ENCODE measurements around the gene SMCP.

SMCP gene

DNA sequence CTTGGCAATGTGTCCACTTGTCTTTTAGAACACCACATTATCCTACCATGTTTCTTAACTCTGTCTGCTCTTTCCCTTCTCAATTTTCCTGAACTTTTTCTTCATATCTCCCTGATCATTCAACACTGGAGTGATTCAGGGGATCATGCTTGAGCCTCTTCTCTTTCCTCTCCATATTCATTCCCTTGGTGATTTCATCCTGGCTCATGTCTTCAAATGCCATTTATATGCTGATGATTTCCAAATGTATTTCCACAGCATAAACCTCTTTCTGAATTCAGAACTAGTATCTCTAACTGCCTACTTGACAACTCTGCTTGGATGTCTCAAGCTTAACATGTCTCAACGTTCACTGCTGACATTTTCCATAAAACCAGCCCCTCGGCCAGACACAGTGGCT is 21.8 kb downstream of the SMCP start:
- no peak overlapping the region for H3K9ac ChIP-seq (ENCODE audit: low read length)

GRCh38 chr1:152901631-152902030 is 23.5 kb downstream of the SMCP start:
- Histone ChIP-seq H3K27me3 (ENCODE audit: control insufficient read depth, insufficient read depth, low read length) (peaks cover 2% of the 10 kb centered on the region), H3K4me1 (ENCODE audit: control insufficient read depth, insufficient read depth, low read length) (no peaks in the 10 kb centered on the region)

More for the DNA sequence above, 21.8 kb downstream of the SMCP start:
- H3K27me3 ChIP-seq (ENCODE audit: control insufficient read depth, insufficient read depth, low read length) = peaks cover 2% of the 10 kb centered on the region
- H3K36me3 ChIP-seq (ENCODE audit: control insufficient read depth, insufficient read depth, low read length) = no peaks in the 10 kb centered on the region
- no peak overlapping the region for H3K27ac ChIP-seq (ENCODE audit: low read depth, low read length)
- H3K4me1 ChIP-seq (ENCODE audit: control insufficient read depth, insufficient read depth, low read length) = no peaks in the 10 kb centered on the region
- no peak overlapping the region for H3K4me3 ChIP-seq (ENCODE audit: low read length)

GRCh38 chr1:152902636-152903035 is 24.5 kb downstream of the SMCP start:
- H3K36me3 ChIP-seq (ENCODE audit: control insufficient read depth, insufficient read depth, low read length) = no peaks in the 10 kb centered on the region
- H3K27me3 ChIP-seq (ENCODE audit: control insufficient read depth, insufficient read depth, low read length) = peaks cover 2% of the 10 kb centered on the region
- no peak overlapping the region for H3K9ac ChIP-seq (ENCODE audit: low read length)
- no peaks in the 10 kb centered on the region for H3K4me1 ChIP-seq (ENCODE audit: control insufficient read depth, insufficient read depth, low read length)
- H3K27ac ChIP-seq (ENCODE audit: low read depth, low read length) = no peak overlapping the region
- no peak overlapping the region for H3K4me3 ChIP-seq (ENCODE audit: low read length)

More at GRCh38 chr1:152901631-152902030, 23.5 kb downstream of the SMCP start:
- Histone ChIP-seq H3K36me3 (ENCODE audit: control insufficient read depth, insufficient read depth, low read length) (no peaks in the 10 kb centered on the region), H3K4me3 (ENCODE audit: low read length) (no peak overlapping the region), H3K9ac (ENCODE audit: low read length) (no peak overlapping the region), H3K27ac (ENCODE audit: low read depth, low read length) (no peak overlapping the region)

DNA sequence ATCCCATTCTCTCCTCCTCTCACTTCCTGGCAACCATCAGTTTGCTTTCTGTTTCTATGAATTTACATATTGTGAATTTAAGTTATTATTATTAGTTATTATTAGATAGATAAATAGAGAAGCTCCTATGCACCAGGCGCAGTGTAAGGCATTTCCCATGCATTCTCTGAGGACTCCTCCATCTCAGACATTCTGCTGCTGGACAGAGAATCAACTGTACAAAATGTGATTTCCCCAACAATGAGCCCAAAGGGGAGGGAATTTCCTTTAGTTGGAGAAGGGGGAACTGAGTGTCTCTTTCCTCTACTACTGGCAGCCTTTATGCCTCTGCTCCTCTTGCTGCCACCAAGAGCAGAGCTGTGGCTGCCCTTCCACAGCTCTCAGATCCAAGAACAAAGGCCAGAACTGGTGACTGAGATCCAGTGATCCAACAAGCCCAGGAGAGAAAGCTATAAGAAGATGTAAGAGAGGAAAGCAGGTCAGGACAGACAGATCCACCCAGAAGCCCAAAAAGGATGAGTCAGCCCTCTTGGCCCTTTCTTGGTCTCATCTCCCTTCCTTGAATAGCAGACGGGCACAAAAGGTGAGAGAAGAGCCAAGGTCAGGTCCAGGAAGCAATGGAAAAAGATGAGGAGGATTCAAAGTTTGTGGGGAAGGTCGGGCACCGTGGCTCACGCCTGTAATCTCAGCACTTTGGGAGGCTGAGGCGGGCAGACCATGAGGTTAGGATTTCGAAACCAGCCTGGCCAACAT is 26.7 kb downstream of the SMCP start:
- Histone ChIP-seq H3K27ac (ENCODE audit: low read depth, low read length) (no peak overlapping the region), H3K36me3 (ENCODE audit: control insufficient read depth, insufficient read depth, low read length) (no peaks in the 10 kb centered on the region), H3K9ac (ENCODE audit: low read length) (no peak overlapping the region), H3K4me1 (ENCODE audit: control insufficient read depth, insufficient read depth, low read length) (no peaks in the 10 kb centered on the region), H3K4me3 (ENCODE audit: low read length) (no peak overlapping the region), H3K27me3 (ENCODE audit: control insufficient read depth, insufficient read depth, low read length) (peaks cover 2% of the 10 kb centered on the region)

- no peak overlapping the region for H3K4me3 ChIP-seq (ENCODE audit: low read length)
These were observed 28.0 kb downstream of the SMCP start for GRCh38 chr1:152906023-152906565.

DNA sequence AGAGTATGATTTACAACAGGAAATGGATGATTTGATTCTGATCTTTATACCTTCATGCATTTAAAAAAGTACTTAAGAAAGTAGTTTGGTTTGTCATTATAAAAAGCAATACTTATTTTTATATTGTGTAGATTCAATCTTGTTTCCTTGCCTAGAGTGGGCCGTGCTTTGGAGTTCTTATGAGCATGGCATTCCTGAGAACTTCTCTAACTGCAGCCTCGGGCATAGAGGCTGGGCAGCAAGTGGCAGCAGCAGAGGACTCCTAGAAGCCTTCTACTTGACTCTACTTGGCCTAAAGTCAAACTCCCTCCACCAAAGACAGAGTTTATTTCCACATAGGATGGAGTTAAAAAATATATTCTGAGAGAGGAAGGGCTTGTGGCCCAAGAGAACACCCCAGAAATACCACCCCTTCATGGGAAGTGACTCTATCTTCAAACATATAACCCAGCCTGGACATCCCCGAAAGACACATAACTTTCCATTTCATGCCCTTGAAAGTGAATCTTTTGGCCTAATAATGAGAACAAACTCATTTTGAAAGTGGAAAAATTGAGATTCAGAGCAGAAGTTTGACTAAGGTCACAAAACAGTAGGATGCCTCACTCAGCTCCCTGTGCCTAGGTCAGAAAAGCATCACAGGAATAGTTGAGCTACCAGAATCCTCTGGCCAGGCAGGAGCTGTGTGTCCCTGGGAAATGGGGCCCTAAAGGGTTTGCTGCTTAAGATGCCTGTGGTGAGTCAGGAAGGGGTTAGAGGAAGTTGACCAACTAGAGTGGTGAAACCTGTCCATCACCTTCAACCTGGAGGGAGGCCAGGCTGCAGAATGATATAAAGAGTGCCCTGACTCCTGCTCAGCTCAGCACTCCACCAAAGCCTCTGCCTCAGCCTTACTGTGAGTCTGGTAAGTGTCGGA is 29.8 kb downstream of the SMCP start, which contains the start of gene IVL:
TSS of gene IVL (plus strand) at position 861 of the 916 bp plus-strand sequence. CDS start 1,252 bp downstream, outside the sequence.
- no peak within 1 kb of the TSS for H3K4me3 ChIP-seq (ENCODE audit: low read length)
- H3K4me1 ChIP-seq (ENCODE audit: control insufficient read depth, insufficient read depth, low read length) = no peaks in the 10 kb centered on the region
- no peak within 1 kb of the TSS for H3K9ac ChIP-seq (ENCODE audit: low read length)
- H3K36me3 ChIP-seq (ENCODE audit: control insufficient read depth, insufficient read depth, low read length) = no peaks in the 10 kb centered on the region
- no peaks in the 10 kb centered on the region for H3K27me3 ChIP-seq (ENCODE audit: control insufficient read depth, insufficient read depth, low read length)
- no peak within 1 kb of the TSS for H3K27ac ChIP-seq (ENCODE audit: low read depth, low read length)

More at GRCh38 chr1:152906023-152906565, 28.0 kb downstream of the SMCP start:
- Histone ChIP-seq H3K9ac (ENCODE audit: low read length) (no peak overlapping the region), H3K4me1 (ENCODE audit: control insufficient read depth, insufficient read depth, low read length) (no peaks in the 10 kb centered on the region), H3K27ac (ENCODE audit: low read depth, low read length) (no peak overlapping the region), H3K36me3 (ENCODE audit: control insufficient read depth, insufficient read depth, low read length) (no peaks in the 10 kb centered on the region), H3K27me3 (ENCODE audit: control insufficient read depth, insufficient read depth, low read length) (peaks cover 2% of the 10 kb centered on the region)

GRCh38 chr1:152909206-152909605 is 31.1 kb downstream of the SMCP start:
- H3K36me3 ChIP-seq (ENCODE audit: control insufficient read depth, insufficient read depth, low read length) = no peaks in the 10 kb centered on the region
- H3K9ac ChIP-seq (ENCODE audit: low read length) = no peak overlapping the region
- H3K4me3 ChIP-seq (ENCODE audit: low read length) = no peak overlapping the region
- no peak overlapping the region for H3K27ac ChIP-seq (ENCODE audit: low read depth, low read length)
- H3K4me1 ChIP-seq (ENCODE audit: control insufficient read depth, insufficient read depth, low read length) = no peaks in the 10 kb centered on the region
- H3K27me3 ChIP-seq (ENCODE audit: control insufficient read depth, insufficient read depth, low read length) = no peaks in the 10 kb centered on the region

- no peak overlapping the region for H3K9ac ChIP-seq (ENCODE audit: low read length)
These were observed 34.3 kb downstream of the SMCP start for GRCh38 chr1:152912471-152912870.

GRCh38 chr1:152912900-152913299 is 34.8 kb downstream of the SMCP start:
- Histone ChIP-seq H3K27ac (ENCODE audit: low read depth, low read length) (no peak overlapping the region), H3K4me3 (ENCODE audit: low read length) (no peak overlapping the region), H3K9ac (ENCODE audit: low read length) (no peak overlapping the region), H3K36me3 (ENCODE audit: control insufficient read depth, insufficient read depth, low read length) (no peaks in the 10 kb centered on the region), H3K27me3 (ENCODE audit: control insufficient read depth, insufficient read depth, low read length) (no peaks in the 10 kb centered on the region), H3K4me1 (ENCODE audit: control insufficient read depth, insufficient read depth, low read length) (no peaks in the 10 kb centered on the region)

More at GRCh38 chr1:152912471-152912870, 34.3 kb downstream of the SMCP start:
- H3K4me1 ChIP-seq (ENCODE audit: control insufficient read depth, insufficient read depth, low read length) = no peaks in the 10 kb centered on the region
- no peak overlapping the region for H3K27ac ChIP-seq (ENCODE audit: low read depth, low read length)
- no peaks in the 10 kb centered on the region for H3K27me3 ChIP-seq (ENCODE audit: control insufficient read depth, insufficient read depth, low read length)
- H3K4me3 ChIP-seq (ENCODE audit: low read length) = no peak overlapping the region
- no peaks in the 10 kb centered on the region for H3K36me3 ChIP-seq (ENCODE audit: control insufficient read depth, insufficient read depth, low read length)

- no peaks in the 10 kb centered on the region for H3K36me3 ChIP-seq (ENCODE audit: control insufficient read depth, insufficient read depth, low read length)
- H3K4me3 ChIP-seq (ENCODE audit: low read length) = no peak overlapping the region
- no peak overlapping the region for H3K9ac ChIP-seq (ENCODE audit: low read length)
- H3K27me3 ChIP-seq (ENCODE audit: control insufficient read depth, insufficient read depth, low read length) = no peaks in the 10 kb centered on the region
- no peak overlapping the region for H3K27ac ChIP-seq (ENCODE audit: low read depth, low read length)
- H3K4me1 ChIP-seq (ENCODE audit: control insufficient read depth, insufficient read depth, low read length) = no peaks in the 10 kb centered on the region
These were observed 39.7 kb downstream of the SMCP start for GRCh38 chr1:152917794-152918193.

DNA sequence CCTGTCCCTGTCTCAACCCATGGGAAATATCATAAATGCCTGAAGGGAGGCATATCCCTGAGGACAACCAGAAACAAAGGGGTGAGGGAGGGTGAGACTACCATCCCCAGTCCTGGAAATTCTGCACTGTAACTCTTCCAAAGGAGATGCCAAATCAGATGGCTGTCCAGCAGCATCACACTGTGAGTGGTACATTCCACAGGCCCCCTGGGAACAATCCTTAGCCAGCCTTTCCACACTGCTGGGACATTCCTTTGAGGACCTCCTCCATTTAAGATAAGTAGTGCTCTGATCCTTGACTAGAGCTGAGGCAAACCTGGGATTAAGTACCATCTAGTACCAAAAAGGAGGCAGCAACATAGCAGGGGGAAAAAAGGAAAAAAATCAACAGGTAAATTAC is 40.9 kb downstream of the SMCP start:
- H3K4me3 ChIP-seq (ENCODE audit: low read length) = no peak overlapping the region
- no peak overlapping the region for H3K9ac ChIP-seq (ENCODE audit: low read length)
- H3K27ac ChIP-seq (ENCODE audit: low read depth, low read length) = no peak overlapping the region
- H3K36me3 ChIP-seq (ENCODE audit: control insufficient read depth, insufficient read depth, low read length) = no peaks in the 10 kb centered on the region
- H3K4me1 ChIP-seq (ENCODE audit: control insufficient read depth, insufficient read depth, low read length) = no peaks in the 10 kb centered on the region
- no peaks in the 10 kb centered on the region for H3K27me3 ChIP-seq (ENCODE audit: control insufficient read depth, insufficient read depth, low read length)

GRCh38 chr1:152924191-152924590 is 46.1 kb downstream of the SMCP start:
- H3K36me3 ChIP-seq (ENCODE audit: control insufficient read depth, insufficient read depth, low read length) = no peaks in the 10 kb centered on the region
- H3K27me3 ChIP-seq (ENCODE audit: control insufficient read depth, insufficient read depth, low read length) = no peaks in the 10 kb centered on the region
- no peaks in the 10 kb centered on the region for H3K4me1 ChIP-seq (ENCODE audit: control insufficient read depth, insufficient read depth, low read length)
- no peak overlapping the region for H3K27ac ChIP-seq (ENCODE audit: low read depth, low read length)
- no peak overlapping the region for H3K9ac ChIP-seq (ENCODE audit: low read length)
- H3K4me3 ChIP-seq (ENCODE audit: low read length) = no peak overlapping the region
